IPS-18c (cell line): ENCODE measurements around the gene PNMA1.

ENCODE experiments used
- H3K4me3 ChIP-seq: 2 replicates; pipeline ENCODE4 v1.7.0; 2013; ENCODE audit warnings: low read depth, mild to moderate bottlenecking, low read length, moderate library complexity; ENCODE audit not compliant: insufficient read depth
- H3K9me3 ChIP-seq: one replicate; pipeline ENCODE4 v1.6.1; 2013; ENCODE audit warnings: mild to moderate bottlenecking, low read length, moderate library complexity; ENCODE audit not compliant: control insufficient read depth, insufficient read depth

The PNMA1 gene

GRCh38 chr14:73713803-73714655 lies at the start of gene PNMA1:
Gene PNMA1, minus strand, starts transcription at chr14:73714384. Its CDS starts 745 bp downstream, at chr14:73713639.
- H3K9me3 ChIP-seq: no peaks in the 10 kb centered on the region
- peak within 1 kb of the TSS; percentile 94 for H3K4me3 ChIP-seq

- Histone ChIP-seq H3K4me3 (no peak overlapping the region), H3K9me3 (no peaks in the 10 kb centered on the region)
Observed at GRCh38 chr14:73763396-73763795, 49.2 kb upstream of the PNMA1 start.

- Histone ChIP-seq H3K4me3 (no peak overlapping the region), H3K9me3 (no peaks in the 10 kb centered on the region)
Observed at GRCh38 chr14:73762375-73762822, 48.2 kb upstream of the PNMA1 start.

GRCh38 chr14:73761618-73762355 lies 47.6 kb upstream of the PNMA1 start:
- Histone ChIP-seq H3K9me3 (no peaks in the 10 kb centered on the region), H3K4me3 (no peak overlapping the region)

- no peaks in the 10 kb centered on the region for H3K9me3 ChIP-seq
Observed at GRCh38 chr14:73760598-73761586, 46.7 kb upstream of the PNMA1 start.

GRCh38 chr14:73759714-73760597 lies 45.8 kb upstream of the PNMA1 start:
- Histone ChIP-seq H3K9me3 (no peaks in the 10 kb centered on the region), H3K4me3 (peak overlapping the region; percentile 75)

More at GRCh38 chr14:73760598-73761586, 46.7 kb upstream of the PNMA1 start:
- H3K4me3 ChIP-seq: peak overlapping the region; percentile 46; the same call in 1 of the 2 replicates

GRCh38 chr14:73759183-73759713 lies 45.1 kb upstream of the PNMA1 start:
- Histone ChIP-seq H3K4me3 (peak overlapping the region; percentile 75), H3K9me3 (no peaks in the 10 kb centered on the region)

- H3K4me3 ChIP-seq: peak overlapping the region; percentile 58
- no peaks in the 10 kb centered on the region for H3K9me3 ChIP-seq
Observed at GRCh38 chr14:73758392-73759182, 44.4 kb upstream of the PNMA1 start.

GRCh38 chr14:73757876-73758391 lies 43.8 kb upstream of the PNMA1 start:
- no peak overlapping the region for H3K4me3 ChIP-seq

GRCh38 chr14:73757381-73757780 lies 43.2 kb upstream of the PNMA1 start:
- no peaks in the 10 kb centered on the region for H3K9me3 ChIP-seq
- no peak overlapping the region for H3K4me3 ChIP-seq

More at GRCh38 chr14:73757876-73758391, 43.8 kb upstream of the PNMA1 start:
- H3K9me3 ChIP-seq: no peaks in the 10 kb centered on the region

GRCh38 chr14:73755434-73756014 lies 41.3 kb upstream of the PNMA1 start:
- H3K9me3 ChIP-seq: no peaks in the 10 kb centered on the region
- H3K4me3 ChIP-seq: no peak overlapping the region

- no peaks in the 10 kb centered on the region for H3K9me3 ChIP-seq
- H3K4me3 ChIP-seq: no peak overlapping the region; the same call in 1 of the 2 replicates
Observed at GRCh38 chr14:73754911-73755360, 40.8 kb upstream of the PNMA1 start.

GRCh38 chr14:73753887-73754795 lies 40.0 kb upstream of the PNMA1 start:
- H3K9me3 ChIP-seq: no peaks in the 10 kb centered on the region
- no peak overlapping the region for H3K4me3 ChIP-seq
